ENCODE measurements around the gene SVEP1.

SVEP1 gene

DNA sequence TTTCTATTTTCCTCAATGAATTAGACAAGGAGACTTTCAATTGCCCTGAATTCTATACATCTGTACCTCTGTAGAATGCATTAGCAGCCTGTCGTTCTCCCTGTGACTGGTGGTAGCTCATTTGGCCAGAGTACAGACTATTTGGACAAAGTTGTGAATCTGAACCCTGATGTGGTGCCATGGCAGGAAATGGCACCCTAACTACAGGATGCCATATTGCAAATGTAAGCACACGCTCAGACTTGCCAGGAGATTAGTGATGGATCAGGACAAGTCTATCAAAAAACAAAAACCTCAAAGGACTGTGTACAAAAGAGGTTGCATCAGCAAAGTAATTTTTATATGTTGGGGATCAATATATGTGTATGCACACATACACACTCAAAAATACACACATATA is 58.3 kb downstream of the SVEP1 start:
- no peak for DNase-seq

DNA sequence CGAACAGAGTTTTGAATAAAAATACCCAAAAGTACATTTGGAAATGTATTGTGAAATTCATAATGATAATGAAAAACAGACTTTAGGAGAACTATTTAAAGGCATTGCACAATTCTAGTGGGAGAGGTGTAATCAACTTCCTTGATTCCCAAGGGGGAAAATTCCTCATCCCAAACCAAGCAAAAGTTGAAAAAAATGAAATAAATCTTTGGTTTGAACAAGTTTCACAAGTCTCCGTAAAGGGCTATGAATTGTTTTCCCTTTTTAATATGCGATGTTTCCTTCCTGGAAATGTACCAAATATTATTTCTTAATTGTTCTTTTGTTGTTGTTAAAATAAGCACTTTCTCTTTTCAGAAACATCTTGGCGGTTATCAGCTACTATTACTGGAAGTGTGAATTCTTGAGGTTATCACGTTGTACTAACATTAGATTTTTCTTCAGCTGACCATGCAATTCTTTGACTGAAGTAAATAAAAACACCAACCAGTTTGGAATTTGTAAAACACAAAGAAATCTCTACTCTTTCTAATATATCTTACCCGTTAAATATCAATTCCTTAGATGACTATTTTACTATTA is 59.3 kb downstream of the SVEP1 start:
- peak; percentile 82 for DNase-seq

DNA sequence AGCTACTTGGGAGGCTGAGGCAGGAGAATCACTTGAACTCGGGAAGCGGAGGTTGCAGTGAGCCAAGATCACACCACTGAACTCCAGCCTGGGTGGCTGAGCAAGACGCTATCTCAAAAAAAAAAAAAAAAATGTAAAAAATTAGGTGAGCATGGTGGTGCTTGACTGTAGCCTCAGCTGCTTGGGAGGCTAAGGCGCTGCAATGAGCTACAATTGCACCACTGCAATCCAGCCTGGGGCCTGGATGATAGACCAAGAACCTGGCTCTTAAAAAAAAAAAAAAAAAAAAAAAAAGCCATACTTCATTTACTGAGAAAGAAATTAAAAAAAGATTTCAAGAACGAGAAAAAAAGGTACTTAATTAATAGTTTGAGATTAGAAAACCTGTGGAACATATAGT is 62.1 kb downstream of the SVEP1 start:
- DNase-seq, result no peak

DNA sequence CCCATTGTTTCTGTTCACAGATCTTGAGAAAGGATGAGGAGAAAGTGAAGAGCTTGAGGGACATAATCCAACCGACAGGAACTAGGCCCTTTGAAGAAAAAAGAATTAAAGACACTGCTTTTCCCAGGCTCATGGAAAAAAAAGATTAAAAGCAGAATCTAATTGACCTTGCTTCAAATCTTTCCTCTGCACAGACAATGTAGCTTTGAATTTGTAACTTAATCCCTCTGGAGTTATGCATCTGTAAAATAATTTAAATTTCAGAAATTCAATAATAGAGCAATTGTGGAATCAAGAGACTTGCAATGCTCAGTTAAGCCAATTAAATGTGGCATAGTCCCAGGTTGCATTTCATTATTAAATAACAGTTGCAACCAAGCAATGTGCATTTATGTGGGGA is 64.6 kb downstream of the SVEP1 start:
- no peak for DNase-seq

DNA sequence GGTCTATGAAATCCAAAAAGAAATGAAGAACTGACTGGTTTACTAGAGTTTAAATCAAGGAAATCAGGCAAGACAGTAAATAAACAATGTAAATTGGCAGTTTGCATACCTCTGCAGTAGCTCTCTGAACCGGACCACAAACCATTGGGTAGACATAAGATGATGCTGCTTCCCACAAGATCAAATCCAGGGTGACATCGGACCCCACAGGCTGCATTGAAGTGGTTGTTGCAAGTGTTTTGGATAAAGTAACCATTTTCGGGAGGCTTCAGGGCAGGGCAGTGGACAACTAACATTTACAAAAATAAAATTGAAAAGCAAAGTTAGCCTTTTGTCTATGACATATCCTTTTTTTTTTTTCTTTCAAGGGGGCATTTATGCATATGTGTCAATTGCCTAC is 66.7 kb downstream of the SVEP1 start:
- DNase-seq, result no peak

DNA sequence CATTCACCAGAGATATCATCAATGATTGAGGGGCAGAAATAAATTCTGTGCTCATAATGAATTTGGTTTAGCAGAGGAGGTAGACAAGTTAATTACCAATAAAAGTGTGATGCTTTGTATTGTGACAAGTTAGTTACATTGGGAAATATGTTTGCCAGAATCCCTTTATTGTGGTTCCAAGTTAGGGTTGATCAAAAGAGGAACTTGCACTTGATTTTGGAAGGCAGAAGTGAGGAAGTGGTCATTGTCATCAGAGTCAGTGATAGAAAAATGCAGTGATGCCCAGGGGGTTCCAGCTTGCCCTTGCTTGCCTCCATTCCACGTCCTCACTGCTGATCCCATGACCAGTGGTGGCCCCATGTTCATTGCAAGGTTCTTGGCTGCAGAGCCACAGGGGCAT is 69.7 kb downstream of the SVEP1 start:
- no peak for DNase-seq

DNA sequence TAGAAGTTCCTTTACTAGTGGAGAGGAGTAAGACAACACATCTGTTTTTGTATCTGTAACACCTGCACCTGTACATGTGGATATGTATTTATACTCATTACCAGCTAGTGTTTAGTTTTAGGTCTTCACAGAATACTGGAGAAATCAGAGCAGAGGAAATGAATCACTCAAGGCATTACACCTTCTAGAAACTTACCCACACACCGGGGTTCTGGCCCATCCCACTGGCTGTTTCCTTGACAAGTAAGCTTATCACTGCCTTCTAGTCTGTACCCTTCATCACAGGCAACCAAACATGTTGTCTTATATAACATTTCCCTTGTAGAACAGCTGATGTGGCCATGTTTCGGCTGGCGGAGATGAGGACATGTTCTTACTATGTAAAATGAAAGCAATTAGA is 76.7 kb downstream of the SVEP1 start:
- DNase-seq, result no peak

DNA sequence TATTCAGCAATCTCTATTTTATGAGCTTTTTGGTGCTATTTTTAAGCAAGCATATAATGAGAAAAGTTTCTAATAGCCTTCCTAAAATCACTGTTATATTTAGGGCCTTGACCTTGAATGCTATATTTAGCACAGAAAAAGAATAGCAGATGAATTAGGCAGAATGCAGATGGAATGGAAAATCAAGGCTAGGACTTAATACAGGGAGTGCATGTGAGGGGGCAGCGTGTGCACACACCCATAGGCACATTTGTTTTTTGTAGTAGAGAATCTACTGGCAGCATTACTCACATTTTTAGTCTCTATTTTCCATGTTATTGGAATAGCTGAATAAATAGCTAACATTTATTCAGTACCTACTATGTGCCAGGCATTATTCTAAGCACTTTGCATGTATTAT is 79.9 kb downstream of the SVEP1 start:
- DNase-seq, result no peak

DNA sequence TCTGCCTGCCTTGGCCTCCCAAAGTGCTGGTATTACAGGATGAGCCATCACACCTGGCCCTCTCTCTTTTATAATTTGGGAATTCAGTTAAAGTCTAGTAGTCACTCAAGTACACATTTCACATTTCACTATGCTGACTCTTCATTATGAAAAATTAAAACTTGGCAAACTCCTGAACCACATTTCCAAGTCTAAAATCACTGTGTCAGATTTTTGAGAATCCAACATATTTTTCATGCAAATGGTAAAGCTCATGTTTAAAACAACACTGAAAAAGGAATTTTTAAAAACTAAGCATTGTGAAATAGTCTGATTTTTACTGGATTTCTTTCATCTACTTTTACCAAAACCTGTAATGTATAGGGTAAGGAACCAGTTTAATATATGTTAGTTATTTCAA is 92.3 kb downstream of the SVEP1 start:
- peak; percentile 4 for DNase-seq

DNA sequence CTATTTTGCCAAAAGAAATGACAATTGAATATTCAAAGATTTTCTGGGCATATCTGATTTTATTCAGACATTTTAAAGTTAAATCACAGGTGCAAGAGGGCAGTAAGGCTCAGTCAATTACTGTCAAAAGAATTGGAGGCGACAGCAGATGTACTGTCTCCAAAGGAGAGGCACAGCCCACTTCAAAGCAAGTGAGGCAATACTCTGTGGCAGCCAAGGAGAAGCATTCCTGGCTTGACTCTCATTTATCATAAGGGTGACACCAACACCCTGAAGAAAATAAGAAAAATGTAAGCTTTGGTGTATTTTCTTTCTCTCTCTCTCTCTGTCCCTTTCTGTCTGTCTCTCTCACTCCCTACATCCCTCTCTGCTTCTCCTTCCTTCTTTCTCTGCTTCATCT is 93.3 kb downstream of the SVEP1 start:
- no peak for DNase-seq

DNA sequence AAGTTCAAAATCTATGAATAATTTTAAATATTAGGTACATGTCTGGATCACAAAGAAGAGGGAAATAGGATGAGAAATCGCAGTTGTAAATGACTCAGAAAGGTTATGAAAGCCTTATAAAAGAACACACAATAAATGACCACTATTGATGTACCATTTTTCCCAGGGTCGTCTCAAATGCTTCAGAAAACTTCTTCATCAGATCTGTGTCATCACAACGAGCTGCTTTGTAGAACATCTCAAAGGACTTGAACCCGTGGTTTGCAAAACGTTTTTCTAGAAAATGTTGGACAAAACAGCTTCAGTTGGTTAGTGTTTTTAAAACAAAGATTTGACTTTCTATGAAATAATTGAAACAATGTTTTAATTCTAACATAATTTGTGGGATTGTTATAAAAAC is 100.1 kb downstream of the SVEP1 start:
- DNase-seq, result no peak

DNA sequence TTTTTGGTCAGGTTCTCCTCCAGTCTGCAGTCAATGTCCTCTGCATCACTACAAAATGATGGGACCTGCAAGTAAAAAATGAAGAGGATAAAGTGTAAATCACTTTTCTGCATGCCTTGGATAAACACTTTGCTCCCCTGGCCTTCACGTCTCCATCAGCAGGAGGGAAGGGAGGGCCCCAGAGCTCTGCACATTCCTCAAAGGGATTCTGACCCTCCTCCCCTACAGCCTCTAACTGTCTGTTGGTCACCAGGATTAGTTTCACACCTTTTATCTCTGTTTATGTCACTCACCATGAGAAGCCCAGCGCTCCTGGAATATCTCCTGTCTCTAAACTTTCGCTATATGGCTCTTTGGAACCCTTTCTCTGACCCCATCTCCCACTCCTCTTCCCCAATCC is 103.3 kb downstream of the SVEP1 start:
- DNase-seq, result no peak

DNA sequence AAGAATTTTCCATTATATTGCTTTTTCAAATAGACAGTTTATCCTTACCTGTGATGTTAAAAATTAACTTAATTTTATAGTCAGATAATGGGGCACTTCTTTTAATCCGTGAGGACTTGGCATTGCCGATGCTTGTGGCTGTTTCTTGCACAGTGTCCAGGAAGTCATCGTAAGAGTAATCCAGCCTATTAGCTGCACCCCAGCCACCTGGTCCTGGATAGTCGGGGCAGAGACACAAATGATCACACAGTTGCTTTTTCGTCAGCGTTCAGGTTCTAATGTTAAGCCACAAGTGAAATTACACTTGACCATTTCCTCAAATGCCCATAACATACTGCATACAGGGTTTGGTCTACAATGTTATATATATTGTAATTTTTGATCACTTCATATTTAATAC is 107.4 kb downstream of the SVEP1 start:
- DNase-seq, result no peak

DNA sequence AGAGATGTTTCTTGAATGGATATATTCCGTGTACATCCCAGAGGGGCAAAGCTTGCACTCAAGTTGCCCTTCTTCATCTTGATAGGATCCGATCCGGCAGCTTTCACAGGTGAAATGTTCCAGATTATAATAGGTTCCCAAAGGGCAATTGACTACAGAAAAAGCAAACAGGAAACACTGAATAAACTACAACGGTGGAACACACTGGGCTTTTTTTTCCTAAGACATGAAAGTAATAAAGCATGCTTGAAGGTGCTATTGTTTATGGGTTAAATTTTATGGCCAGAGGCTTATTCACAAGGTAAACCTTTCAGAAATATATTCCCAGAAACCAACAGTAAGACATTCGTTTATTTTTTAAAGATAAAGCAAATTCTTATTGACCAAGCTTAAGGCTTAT is 110.6 kb downstream of the SVEP1 start:
- DNase-seq, result no peak

DNA sequence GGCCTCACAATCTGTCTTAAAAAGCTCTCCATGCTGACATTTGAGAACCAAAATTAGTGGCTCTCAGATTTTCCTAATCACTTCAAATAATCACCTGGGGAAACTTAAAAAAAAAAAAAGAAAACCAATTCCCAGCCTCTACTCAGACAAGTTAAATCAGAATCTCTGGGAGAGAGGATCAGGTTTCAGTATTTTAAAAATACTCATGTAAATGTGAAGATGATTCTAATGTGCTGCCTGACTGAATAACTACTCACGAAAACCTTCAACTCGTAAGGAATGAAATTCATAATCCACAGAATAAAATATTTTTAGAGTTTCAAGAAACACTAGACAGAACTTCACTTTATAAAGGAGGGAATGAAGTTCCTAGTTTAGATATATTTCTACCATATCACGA is 114.4 kb downstream of the SVEP1 start:
- DNase-seq, result no peak

DNA sequence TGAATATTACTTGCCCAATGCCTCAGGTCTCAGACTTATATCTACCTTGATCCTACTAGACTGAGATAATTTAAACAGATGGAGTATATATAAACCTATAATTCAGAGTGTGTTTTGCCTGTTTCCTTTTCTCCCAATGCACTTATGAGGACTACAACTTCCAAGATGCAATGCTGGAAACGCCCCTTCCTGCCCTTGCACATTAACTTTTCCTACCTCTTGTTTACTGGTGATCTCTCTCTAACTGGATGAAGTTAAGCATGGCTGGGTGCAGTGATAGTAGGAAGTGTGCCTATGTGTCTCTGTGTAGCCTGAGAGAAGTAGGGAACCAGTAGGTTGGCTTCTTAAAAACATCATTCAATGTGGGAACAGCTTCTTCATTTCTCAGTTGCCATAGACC is 115.2 kb downstream of the SVEP1 start:
- DNase-seq, result no peak

DNA sequence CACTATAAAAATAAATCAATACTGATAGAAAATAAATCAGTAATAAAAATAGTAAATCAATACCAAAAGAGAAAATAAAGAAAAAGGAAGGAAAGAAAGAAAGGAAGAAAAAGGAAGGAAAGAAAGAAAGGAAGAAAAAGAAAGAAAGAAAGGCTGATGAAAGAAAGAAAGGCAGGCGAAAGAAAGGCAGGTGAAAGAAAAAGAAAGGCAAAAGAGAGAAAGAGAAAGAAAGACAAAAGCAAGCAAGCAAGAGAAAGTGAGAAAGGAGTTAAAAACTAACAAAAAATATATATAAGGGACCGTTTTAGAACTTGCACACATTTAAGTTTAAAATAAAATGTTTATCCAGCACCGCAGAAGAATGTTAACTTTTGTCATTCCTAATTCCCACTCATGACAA is 116.0 kb downstream of the SVEP1 start:
- DNase-seq, result no peak

DNA sequence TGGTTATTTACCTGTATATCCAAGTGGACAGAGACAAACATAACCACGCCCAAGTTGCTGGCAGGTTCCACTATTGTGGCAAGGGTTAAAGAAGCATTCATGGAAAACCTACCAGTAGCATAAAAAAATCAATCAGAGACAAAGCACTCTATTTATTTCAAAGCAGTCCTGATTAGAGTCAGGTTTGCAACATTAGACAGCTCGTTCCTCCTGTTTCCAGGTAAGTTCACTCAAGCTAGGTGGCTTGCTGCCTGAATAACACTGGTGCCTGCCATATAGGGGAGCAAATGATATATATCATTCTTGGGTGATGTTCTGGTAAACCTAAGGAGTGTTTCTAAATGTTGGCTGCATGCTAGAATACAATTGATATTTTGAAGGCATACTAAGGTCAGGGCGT is 122.3 kb downstream of the SVEP1 start:
- no peak for DNase-seq

DNA sequence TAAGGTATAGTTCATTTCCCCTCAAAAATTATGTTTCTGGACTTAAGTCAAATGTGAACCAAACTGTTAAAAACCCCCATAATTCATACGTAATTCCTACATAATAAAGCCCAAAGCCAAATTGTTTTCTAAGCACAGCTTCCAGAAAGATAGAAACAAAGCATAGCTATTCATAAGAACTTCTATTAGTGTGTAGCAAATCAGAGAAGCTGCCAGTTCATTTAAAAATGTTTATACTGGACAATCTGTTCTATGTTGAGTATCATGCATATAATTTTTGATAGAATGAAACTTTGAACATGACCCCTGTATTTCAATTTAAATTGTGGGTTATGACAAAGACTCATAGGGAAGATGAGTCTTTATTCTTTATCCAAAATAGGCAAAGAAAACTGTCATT is 122.9 kb downstream of the SVEP1 start:
- no peak for DNase-seq

DNA sequence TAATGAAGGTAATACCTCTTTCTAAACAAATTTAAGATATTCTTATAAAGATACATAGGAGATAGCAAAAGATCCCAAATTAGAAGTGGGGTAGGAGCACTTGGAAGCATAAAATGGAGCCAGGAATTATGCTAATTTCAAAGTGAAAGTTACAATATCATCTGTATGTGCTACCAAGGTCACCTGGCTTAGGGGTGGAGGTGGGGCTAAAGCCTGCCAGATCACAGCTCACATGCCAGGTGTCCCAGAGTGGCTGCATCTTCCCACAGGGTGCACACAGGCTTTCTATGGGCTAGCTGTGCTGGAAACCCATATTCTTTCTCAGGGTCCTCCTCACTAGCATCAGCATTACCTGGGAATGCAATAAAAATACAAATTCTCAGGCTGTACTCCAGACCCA is 123.7 kb downstream of the SVEP1 start:
- no peak for DNase-seq

DNA sequence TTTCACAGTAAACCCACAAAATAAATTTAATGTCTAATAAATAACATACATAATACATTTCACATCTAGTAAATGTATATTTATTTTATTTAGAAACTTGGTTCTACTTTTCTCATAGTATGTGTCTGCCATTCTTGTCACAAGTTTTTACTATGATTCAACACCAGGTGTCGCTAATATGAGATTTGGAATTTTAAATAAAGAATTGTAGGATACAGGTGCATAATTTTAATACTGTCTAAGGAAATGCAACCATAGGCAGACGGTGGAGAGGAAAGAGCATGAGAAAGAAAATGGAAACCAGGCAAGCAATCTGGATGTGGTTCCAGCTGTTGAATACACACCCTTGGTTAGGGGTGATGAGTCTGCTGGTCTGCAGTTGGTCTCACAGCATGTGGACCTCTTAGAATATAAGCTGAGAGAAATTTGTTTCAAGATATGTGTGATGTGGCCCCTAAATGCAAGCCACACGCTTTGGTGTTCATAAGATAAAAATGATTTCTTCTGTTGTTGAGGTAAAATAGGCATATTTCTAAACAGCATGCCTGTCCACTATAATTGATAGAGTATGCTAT is 127.2 kb downstream of the SVEP1 start:
- DNase-seq, result peak; percentile 19

DNA sequence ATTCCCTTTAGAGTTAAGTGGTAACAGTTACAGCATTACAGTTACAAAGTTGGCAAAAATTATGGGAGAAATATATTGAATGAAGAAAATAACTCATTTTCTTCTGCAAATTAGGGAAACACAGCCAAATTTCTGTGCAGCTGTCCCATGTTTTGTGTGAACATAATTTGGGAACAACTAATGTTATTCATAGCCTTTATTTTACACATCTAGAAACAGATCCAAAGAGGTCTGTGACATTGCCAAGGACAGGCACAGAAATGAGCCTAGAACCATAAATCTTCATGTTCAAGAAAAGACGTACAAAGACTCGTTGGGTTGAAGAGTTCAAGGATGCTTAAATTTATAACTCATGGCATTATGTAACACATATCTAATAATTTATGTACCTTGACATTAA is 127.8 kb downstream of the SVEP1 start:
- DNase-seq, result no peak

DNA sequence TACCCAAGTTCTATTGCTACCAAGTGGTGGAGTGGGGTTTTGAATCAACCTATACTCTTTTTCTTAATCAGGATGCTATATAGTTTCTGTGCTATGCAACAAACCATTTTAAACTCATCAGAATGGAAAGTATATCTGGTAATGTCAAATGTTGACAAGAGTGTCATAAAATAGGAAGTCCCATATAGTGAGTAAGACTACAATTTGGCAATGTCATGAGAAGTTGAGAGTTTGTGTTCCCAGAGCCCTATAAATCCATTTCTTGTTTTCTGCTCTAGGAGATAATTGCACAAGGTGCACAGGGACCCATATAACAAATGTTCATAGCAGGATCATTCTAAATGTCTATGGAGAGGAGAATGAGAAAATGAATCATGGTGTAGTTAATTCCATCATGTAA is 132.1 kb downstream of the SVEP1 start:
- no peak for DNase-seq

DNA sequence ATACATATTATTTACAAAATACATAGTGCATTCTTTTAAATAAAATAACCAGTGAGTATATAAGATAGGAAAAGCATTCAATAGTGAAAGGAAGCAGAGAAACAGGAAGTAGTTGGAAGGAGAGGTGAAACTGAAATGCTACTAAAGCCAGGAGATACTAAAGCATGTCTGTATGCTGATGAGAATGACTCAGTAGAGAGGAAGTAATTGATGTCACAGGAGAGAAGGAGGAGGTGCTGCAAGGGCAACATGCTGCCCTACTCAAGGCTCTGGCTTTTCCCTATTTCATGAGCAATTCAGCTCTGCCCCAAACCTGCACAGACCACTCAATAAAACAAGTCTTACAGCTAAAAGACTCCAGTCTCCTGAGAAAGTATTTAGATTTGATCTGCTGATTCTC is 133.4 kb downstream of the SVEP1 start:
- no peak for DNase-seq

DNA sequence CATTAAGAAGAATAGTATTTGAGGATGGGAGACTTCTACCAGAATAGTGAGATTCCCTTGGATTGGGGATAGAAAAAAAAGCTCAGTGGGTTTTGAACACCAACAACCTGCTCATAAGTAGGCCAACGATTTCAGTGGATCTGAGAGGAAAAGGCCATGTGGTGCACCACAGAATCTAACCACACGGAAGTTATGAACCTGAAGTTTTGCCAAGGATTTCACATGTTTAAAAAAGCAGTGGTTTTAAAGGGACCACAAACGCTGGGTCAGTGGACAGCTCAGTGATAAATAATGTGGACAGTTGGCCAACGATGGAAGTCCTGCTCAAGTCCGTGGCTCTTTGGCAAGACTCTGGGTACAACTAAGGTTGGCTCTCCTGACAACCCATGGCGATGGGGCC is 134.6 kb downstream of the SVEP1 start:
- DNase-seq, result peak; percentile 62

DNA sequence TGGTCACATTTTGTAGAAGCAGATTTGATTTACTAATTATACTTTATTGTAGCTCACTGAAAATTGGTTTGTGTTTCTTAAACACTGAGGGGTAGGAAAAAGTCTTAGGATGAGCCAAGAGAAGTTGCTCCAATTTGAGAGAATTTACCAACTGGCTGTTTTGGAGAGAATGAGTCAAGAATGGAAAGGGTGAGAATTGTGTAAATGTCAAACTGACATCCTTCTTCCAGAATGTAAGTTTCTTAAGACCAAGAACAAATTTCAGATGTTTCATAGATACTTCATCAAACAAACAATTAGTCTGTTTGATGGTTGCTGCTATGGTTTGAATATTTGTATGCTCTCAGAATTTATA is 135.7 kb downstream of the SVEP1 start:
- peak; percentile 73 for DNase-seq

Data from fibroblast of skin of scalp (primary cell).